Endothelial cell of umbilical vein (primary cell): ENCODE data around the gene UTF1. TPM values are rescaled to one million over a fixed set of nuclear protein-coding genes. Genes with fewer than 3 reads are reported as not detected.

Experiments
- BruUV-seq: library from RNA; stranded (reverse); fragments of 400-500 nt; replicated peaks from 2 replicates; lab custom pipeline; 2021; lab: Mats Ljungman, UMichigan
- CTCF ChIA-PET: fragments of 300-600, 350-600 bp; sonication (Branson Sonifier 250); formaldehyde crosslinking; loops from one replicate; lab custom pipeline; 2021; ENCODE audit warnings: antibody characterized with exemption, inconsistent platforms; lab: Charles Lee
- POLR2A ChIA-PET: fragments of 300-600, 350-600 bp; sonication (Branson Sonifier 250); formaldehyde crosslinking; loops from one replicate; lab custom pipeline; 2021; ENCODE audit warnings: antibody characterized with exemption, inconsistent platforms; lab: Charles Lee
- DNase-seq: peaks from one replicate; pipeline ENCODE4 v3.0.0-alpha.2; 2011; ENCODE audit warnings: low read depth, low spot score
- FAIRE-seq: peaks from 2 replicates; lab custom pipeline; 2011; peaks lifted over from hg19 to GRCh38; lab: Jason Lieb, UNC
- H2AFZ ChIP-seq: 2 replicates; pipeline ENCODE4 v1.6.0; 2012; ENCODE audit warnings: low read depth, low read length, control low read depth, inconsistent platforms
- H3K27ac ChIP-seq: 2 replicates; pipeline ENCODE4 v1.5.1; 2011; ENCODE audit warnings: low read depth, mild to moderate bottlenecking, control low read depth, low read length, moderate library complexity; ENCODE audit not compliant: insufficient read depth
- H3K27me3 ChIP-seq, 2 experiments: 2 replicates each; pipeline versions ENCODE4 v1.6.0 to v1.6.1; 2011; ENCODE audit warnings: low read length in 2 of 2, mixed read lengths in 1 of 2; ENCODE audit not compliant: control insufficient read depth in 2 of 2, insufficient read depth in 2 of 2
- H3K36me3 ChIP-seq, 2 experiments: 2 replicates in 1 of 2; 3 replicates in 1 of 2; pipeline ENCODE4 v1.5.1; 2011; ENCODE audit warnings: low read length in 2 of 2, mild to moderate bottlenecking in 1 of 2, moderate library complexity in 1 of 2; ENCODE audit not compliant: control insufficient read depth in 2 of 2, insufficient read depth in 2 of 2; ENCODE audit errors: extremely low read depth in 1 of 2
- H3K4me1 ChIP-seq: 3 replicates; pipeline ENCODE4 v1.5.1; 2011; ENCODE audit warnings: mild to moderate bottlenecking, low read length; ENCODE audit not compliant: control insufficient read depth, insufficient read depth; ENCODE audit errors: extremely low read depth
- H3K4me2 ChIP-seq: 2 replicates; pipeline ENCODE4 v1.6.1; 2011; ENCODE audit warnings: low read length, control low read depth, mixed read lengths; ENCODE audit not compliant: insufficient read depth
- H3K4me3 ChIP-seq, 3 experiments: fragments of 200-600 bp in 1 of 3; sonication (generic), shearing (Covaris generic) in 1 of 3; replicated peaks in 1 of 3; 2 replicates each; pipeline ENCODE4 v1.5.1; 2011 to 2016; ENCODE audit warnings: control low read depth in 3 of 3, low read length in 3 of 3, mild to moderate bottlenecking in 2 of 3, inconsistent platforms in 1 of 3, low read depth in 1 of 3, moderate library complexity in 1 of 3; ENCODE audit not compliant: insufficient read depth in 1 of 3
- H3K79me2 ChIP-seq: 2 replicates; pipeline ENCODE4 v1.6.0; 2012; ENCODE audit warnings: low read length, inconsistent platforms; ENCODE audit not compliant: control insufficient read depth, insufficient read depth
- H3K9ac ChIP-seq: replicated peaks from 2 replicates; pipeline ENCODE3; 2011; ENCODE audit warnings: low read length, control low read depth; ENCODE audit not compliant: insufficient read depth; ENCODE audit errors: extremely low read depth
- H3K9me1 ChIP-seq: replicated peaks from 3 replicates; pipeline ENCODE4 v1.6.0; 2011; ENCODE audit warnings: mild to moderate bottlenecking, low read length; ENCODE audit not compliant: control insufficient read depth, insufficient read depth; ENCODE audit errors: extremely low read depth
- H3K9me3 ChIP-seq: replicated peaks from 2 replicates; pipeline ENCODE4 v1.5.1; 2012; ENCODE audit warnings: low read length, inconsistent platforms; ENCODE audit not compliant: control insufficient read depth, insufficient read depth
- H4K20me1 ChIP-seq: replicated peaks from 2 replicates; pipeline ENCODE3; 2011; ENCODE audit warnings: mild to moderate bottlenecking, low read length; ENCODE audit not compliant: control insufficient read depth, insufficient read depth; ENCODE audit errors: extremely low read depth
- EZH2 ChIP-seq: IDR thresholded peaks from 2 replicates; pipeline ENCODE4 v1.6.1; 2012; ENCODE audit warnings: borderline replicate concordance, low read depth, mild to moderate bottlenecking, moderate library complexity, low read length, inconsistent platforms; ENCODE audit not compliant: severe bottlenecking
- FOS ChIP-seq: IDR thresholded peaks from 2 replicates; pipeline ENCODE4 v1.6.1; 2011; ENCODE audit warnings: mild to moderate bottlenecking, low read length, moderate library complexity, borderline replicate concordance; ENCODE audit not compliant: insufficient read depth
- GATA2 ChIP-seq: IDR thresholded peaks from 2 replicates; pipeline ENCODE4 v1.7.0; 2011; ENCODE audit warnings: low read depth, mild to moderate bottlenecking, moderate library complexity, mixed read lengths, low read length; ENCODE audit not compliant: insufficient read length, insufficient read depth
- JUN ChIP-seq: IDR thresholded peaks from 2 replicates; pipeline ENCODE4 v1.6.1; 2011; ENCODE audit warnings: borderline replicate concordance, low read depth; ENCODE audit not compliant: insufficient read length, insufficient read depth
- MYC ChIP-seq: IDR thresholded peaks from one replicate; pipeline ENCODE4 v1.6.1; 2011; ENCODE audit warnings: mild to moderate bottlenecking, low read depth, low read length
- POLR2A ChIP-seq: IDR thresholded peaks from 2 replicates; pipeline ENCODE4 v1.6.1; 2012; ENCODE audit warnings: low read depth, mild to moderate bottlenecking, control low read depth, low read length
- POLR2AphosphoS5 ChIP-seq: IDR thresholded peaks from 2 replicates; pipeline ENCODE4 v1.6.1; 2012; ENCODE audit warnings: low read depth, mild to moderate bottlenecking, control low read depth, low read length, moderate library complexity; ENCODE audit not compliant: insufficient read depth
- dilution Hi-C: fragments of 300-500 bp; cut with MboI; formaldehyde crosslinking; loops from one replicate; pipeline ENCODE4 v1.15.0; 2019; ENCODE audit warnings: low sequenced_read_pairs; ENCODE audit not compliant: extremely low pct_ligation_motif_present
- intact Hi-C: fragments of 100-400 bp; cut with micrococcal nuclease; formaldehyde crosslinking; loops from one replicate; pipeline ENCODE4 v1.10.0; 2022
- polyA plus RNA-seq, 4 experiments: library from polyadenylated mRNA; depleted of rRNA in 3 of 4; stranded (reverse) in 3 of 4; unstranded in 1 of 4; fragments of >200 nt; gene quantifications; 2 replicates each; pipeline versions ENCODE4 v1.2.1 to v1.2.3, GENCODE V29; 2011 to 2012; ENCODE audit warnings: missing spikeins in 1 of 4
- total RNA-seq: library from RNA; stranded (reverse); gene quantifications from 2 replicates; pipeline ENCODE4 v1.2.3, GENCODE V29; 2021
- TF ChIP-seq, protein P1 (sequence below), 2 donors: IDR thresholded peaks; 1 replicate in 1 of 2; 2 replicates in 1 of 2; pipeline ENCODE4 v1.5.1; 2011; ENCODE audit warnings: low read length in 2 of 2, mild to moderate bottlenecking in 2 of 2, moderate library complexity in 2 of 2, control low read depth in 1 of 2, inconsistent platforms in 1 of 2, low read depth in 1 of 2; ENCODE audit not compliant: insufficient read depth in 1 of 2; ENCODE audit errors: extremely low read depth in 1 of 2
- TF ChIP-seq, protein P2 (sequence below): IDR thresholded peaks from 2 replicates; pipeline ENCODE4 v1.6.1; 2011; ENCODE audit not compliant: insufficient read depth, insufficient read length

The UTF1 gene
- total and polyA plus RNA-seq, 2 donors (not counting 3 experiments of a cell fraction or from before 2014, with no cell fraction given), result not detected

DNA sequence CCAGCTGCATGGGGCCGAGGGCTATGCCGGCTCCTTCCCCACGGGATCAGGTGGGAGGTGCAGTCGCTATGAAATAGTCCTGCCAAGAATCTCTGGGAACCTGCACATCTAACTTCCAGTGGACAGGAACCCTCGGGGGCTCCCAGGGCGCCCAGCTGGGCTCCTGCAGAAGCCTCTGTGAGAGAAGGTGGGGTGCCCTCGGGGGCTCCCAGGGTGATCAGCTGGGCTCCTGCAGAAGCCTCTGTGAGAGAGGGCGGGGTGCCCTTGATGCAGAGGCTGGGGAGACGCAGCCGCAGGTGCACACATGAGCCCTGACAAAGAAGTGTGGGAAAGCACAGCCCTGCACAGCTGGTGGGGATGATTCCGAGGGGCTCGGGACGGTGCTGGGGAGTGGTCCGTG, 13.6 kb downstream of the UTF1 start:
- dilution Hi-C loops (no loop called here), intact Hi-C loops (no loop called here)
- H3K79me2 ChIP-seq, result no peaks in the 10 kb centered on the region
- H3K36me3 ChIP-seq, result no peaks in the 10 kb centered on the region
- DNase-seq, result no peak
- H4K20me1 ChIP-seq, result no peaks in the 10 kb centered on the region
- H3K4me3 ChIP-seq, result no peak overlapping the region
- no peaks in the 10 kb centered on the region for H3K9me1 ChIP-seq
- no peak overlapping the region for H3K9ac ChIP-seq
- H3K27ac ChIP-seq, result no peak overlapping the region
- no peak overlapping the region for H3K4me2 ChIP-seq
- no peak overlapping the region for H2AFZ ChIP-seq
- no TSS peak for BruUV-seq
- H3K27me3 ChIP-seq, result peaks cover 6% of the 10 kb centered on the region in 2 experiments
- ChIA-PET CTCF (no interaction called here), POLR2A (no interaction called here)
- TF ChIP-seq EZH2 (no peak), POLR2AphosphoS5 (no peak), GATA2 (no peak), JUN (no peak), POLR2A (no peak), MYC (no peak), FOS (no peak)
- TF ChIP-seq, protein P1, sequence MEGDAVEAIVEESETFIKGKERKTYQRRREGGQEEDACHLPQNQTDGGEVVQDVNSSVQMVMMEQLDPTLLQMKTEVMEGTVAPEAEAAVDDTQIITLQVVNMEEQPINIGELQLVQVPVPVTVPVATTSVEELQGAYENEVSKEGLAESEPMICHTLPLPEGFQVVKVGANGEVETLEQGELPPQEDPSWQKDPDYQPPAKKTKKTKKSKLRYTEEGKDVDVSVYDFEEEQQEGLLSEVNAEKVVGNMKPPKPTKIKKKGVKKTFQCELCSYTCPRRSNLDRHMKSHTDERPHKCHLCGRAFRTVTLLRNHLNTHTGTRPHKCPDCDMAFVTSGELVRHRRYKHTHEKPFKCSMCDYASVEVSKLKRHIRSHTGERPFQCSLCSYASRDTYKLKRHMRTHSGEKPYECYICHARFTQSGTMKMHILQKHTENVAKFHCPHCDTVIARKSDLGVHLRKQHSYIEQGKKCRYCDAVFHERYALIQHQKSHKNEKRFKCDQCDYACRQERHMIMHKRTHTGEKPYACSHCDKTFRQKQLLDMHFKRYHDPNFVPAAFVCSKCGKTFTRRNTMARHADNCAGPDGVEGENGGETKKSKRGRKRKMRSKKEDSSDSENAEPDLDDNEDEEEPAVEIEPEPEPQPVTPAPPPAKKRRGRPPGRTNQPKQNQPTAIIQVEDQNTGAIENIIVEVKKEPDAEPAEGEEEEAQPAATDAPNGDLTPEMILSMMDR (IDR thresholded peaks at IDR 0.05; ENCODE audit: extremely low read depth in 1 of 2, insufficient read depth in 1 of 2, low read depth in 1 of 2, low read length in 2 of 2), result no peak
- TF ChIP-seq, protein P2, sequence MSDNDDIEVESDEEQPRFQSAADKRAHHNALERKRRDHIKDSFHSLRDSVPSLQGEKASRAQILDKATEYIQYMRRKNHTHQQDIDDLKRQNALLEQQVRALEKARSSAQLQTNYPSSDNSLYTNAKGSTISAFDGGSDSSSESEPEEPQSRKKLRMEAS, result no peak
- FAIRE-seq, result no peak
- H3K4me1 ChIP-seq, result no peaks in the 10 kb centered on the region
- H3K9me3 ChIP-seq, result no peaks in the 10 kb centered on the region
